Stimulated activated naive CD8-positive, alpha-beta T cell treated with anti-CD3 and anti-CD28 coated beads, Interleukin-15, Interleukin-2, amounts not matched to agents 100 ng/mL and 50 ng/mL, for 24 hours (primary cell): ENCODE measurements around the gene GREB1L.
"Not testable (repeated sequence)": the region's sequence is repeated elsewhere in the genome, so short reads cannot be mapped to it uniquely, and the experiment has no call there.

ENCODE experiments used
- H3K27ac Mint-ChIP-seq: one replicate; pipeline ENCODE4 v1.8.0; 2021; ENCODE audit warnings: mild to moderate bottlenecking, mixed read lengths
- H3K27me3 Mint-ChIP-seq: one replicate; pipeline ENCODE4 v1.8.0; 2021; ENCODE audit warnings: mixed read lengths
- H3K36me3 Mint-ChIP-seq: one replicate; pipeline ENCODE4 v1.8.0; 2021; ENCODE audit warnings: low read depth, mixed read lengths
- H3K4me1 Mint-ChIP-seq: one replicate; pipeline ENCODE4 v1.8.0; 2021; ENCODE audit warnings: low read depth, mixed read lengths
- H3K4me3 Mint-ChIP-seq: one replicate; pipeline ENCODE4 v1.8.0; 2021; ENCODE audit warnings: mild to moderate bottlenecking, mixed read lengths
- H3K9me3 Mint-ChIP-seq: one replicate; pipeline ENCODE4 v1.8.0; 2021; ENCODE audit warnings: mixed read lengths

The GREB1L gene

DNA sequence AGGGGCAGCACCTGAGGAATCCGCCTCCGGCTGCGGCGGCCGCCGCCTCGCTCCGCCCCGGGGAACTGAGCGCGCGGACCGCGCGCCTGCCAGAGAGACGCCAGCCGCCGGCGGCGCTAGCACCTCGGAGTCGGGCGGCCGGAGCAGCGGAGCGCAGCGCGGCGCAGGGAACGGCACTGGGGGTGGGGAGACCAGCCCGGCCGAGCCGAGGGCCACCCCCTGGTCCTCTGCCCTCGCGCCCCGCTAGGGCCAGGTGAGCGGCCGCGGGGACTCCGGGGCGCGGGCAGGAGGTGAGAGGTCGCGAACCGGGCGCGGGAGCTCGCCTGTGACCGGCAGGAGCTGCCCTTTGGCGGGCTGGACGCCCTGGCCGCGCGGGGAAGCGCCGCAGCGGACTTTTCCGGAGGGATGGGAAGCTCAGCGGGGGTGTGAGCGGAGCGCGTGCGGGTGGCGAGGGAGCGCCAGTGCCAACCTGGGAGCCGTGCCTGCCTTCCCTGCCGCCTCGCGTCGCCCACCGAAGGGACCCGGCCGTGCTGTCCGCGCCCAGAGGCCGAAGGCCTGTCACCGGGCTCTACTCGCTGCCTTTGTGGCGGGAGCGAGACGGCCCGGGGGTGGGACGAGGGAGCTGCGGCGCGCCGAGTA, at the start of gene GREB1L:
TSS of gene GREB1L (plus strand) at position 92 of the 639 bp plus-strand sequence. CDS start 141,287 bp downstream, outside the sequence.
- Mint-ChIP-seq H3K36me3 (no peaks in the 10 kb centered on the region), H3K4me1 (peaks cover 7% of the 10 kb centered on the region), H3K9me3 (no peaks in the 10 kb centered on the region), H3K4me3 (peak within 1 kb of the TSS; percentile 10), H3K27ac (no peak within 1 kb of the TSS), H3K27me3 (peaks cover 72% of the 10 kb centered on the region)

DNA sequence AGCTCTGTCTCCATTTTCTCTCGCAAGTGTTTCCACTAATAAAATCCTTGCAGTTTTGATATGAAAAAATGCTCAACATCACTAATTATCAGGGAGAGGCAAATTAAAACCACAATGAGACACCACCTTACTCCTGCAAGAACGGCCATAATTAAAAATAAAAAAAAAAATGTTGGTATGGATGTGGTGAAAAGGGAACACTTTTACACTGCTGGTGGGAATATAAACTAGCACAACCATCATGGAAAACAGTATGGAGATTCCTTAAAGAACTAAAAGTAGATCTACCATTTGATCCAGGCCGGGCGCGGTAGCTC, 49.8 kb upstream of the GREB1L start:
- no peak overlapping the region for H3K4me3 Mint-ChIP-seq
- no peak overlapping the region for H3K27ac Mint-ChIP-seq
- peaks cover 26% of the 10 kb centered on the region for H3K27me3 Mint-ChIP-seq
- no peaks in the 10 kb centered on the region for H3K4me1 Mint-ChIP-seq
- H3K36me3 Mint-ChIP-seq = no peaks in the 10 kb centered on the region
- no peaks in the 10 kb centered on the region for H3K9me3 Mint-ChIP-seq

DNA sequence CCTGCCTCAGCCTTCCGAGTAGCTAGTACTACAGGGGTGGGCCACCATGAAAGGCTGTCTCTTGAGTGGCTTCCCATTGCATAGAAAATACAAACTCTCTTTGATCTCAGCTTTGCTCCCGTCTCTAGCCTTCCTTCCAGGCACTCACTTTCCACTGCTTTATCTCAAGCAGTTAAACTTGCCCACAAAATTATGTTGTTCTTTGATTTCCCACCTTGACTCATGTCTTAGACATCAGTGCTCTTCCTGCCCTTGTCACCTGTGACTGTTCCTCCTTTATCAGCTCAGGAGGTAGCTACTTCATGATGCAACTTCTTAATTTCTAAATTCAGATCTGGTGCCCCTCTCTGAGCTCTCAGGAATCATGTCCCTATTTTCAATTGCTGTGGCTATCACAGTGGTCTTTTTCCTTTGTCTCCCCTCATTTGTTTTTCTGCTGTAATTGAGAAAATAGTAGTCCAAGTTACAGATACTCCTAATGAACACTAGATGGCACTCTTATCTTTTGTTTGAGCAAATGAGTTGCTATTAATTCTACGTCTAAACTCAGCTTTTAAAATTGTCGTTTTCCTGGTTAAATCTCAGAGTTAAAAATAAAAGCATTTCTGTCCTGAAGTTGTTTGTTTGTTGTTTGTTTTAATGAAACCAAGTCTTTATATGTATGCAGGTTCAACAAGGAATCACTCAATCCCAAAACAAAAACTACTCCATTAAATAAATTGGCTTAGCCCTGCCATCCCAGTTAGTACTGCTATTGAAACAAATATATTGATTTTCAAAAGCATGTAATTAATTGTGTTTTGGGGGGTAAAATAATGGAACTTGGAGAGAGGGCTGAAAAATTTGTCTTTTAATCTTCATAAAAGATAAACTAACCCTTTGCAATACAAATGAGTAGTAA, 46.9 kb upstream of the GREB1L start:
- Mint-ChIP-seq H3K4me3 (no peak overlapping the region), H3K4me1 (no peaks in the 10 kb centered on the region), H3K9me3 (no peaks in the 10 kb centered on the region), H3K36me3 (no peaks in the 10 kb centered on the region), H3K27me3 (peaks cover 29% of the 10 kb centered on the region), H3K27ac (no peak overlapping the region)

DNA sequence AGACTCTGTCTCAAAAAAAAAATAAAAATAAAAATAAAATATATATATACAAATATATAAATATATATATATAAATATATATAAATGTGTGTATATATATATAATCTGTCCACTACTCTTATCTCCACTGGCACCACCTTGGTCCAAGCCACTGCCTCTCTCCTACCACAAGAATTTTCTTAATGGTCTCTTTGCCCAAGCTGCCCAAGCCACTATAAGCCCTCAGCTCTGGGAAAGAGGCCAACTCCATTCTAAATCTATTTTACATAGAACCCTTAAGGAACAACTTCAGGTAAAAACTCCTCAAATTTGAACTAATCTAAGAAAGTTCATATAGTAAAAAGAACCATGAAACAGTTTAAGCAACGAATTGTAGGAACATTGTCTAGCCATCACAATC, 45.6 kb upstream of the GREB1L start:
- Mint-ChIP-seq H3K4me3 (no peak overlapping the region), H3K27ac (no peak overlapping the region), H3K9me3 (no peaks in the 10 kb centered on the region), H3K36me3 (no peaks in the 10 kb centered on the region), H3K27me3 (peaks cover 26% of the 10 kb centered on the region), H3K4me1 (no peaks in the 10 kb centered on the region)

DNA sequence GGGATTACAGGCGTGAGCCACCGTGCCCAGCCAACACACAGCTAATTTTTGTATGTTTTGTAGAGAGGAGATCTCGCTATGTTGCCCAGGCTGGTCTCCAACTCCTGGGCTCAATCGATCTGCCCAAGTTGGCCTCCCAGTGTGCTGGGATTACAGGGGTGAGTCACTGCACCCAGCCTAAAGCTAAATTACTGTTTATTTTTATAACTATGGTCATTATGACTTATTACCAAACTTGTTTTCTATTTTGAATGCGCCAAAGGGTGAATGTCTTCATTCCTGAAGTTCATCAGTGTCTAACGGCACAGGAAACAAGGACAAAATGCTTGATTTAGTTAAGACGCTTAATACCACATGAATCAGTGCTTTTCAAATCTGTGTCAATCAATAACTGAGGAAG, 38.9 kb upstream of the GREB1L start:
- no peak overlapping the region for H3K27ac Mint-ChIP-seq
- H3K36me3 Mint-ChIP-seq = no peaks in the 10 kb centered on the region
- H3K9me3 Mint-ChIP-seq = no peaks in the 10 kb centered on the region
- peaks cover 11% of the 10 kb centered on the region for H3K27me3 Mint-ChIP-seq
- H3K4me3 Mint-ChIP-seq = no peak overlapping the region
- no peaks in the 10 kb centered on the region for H3K4me1 Mint-ChIP-seq

DNA sequence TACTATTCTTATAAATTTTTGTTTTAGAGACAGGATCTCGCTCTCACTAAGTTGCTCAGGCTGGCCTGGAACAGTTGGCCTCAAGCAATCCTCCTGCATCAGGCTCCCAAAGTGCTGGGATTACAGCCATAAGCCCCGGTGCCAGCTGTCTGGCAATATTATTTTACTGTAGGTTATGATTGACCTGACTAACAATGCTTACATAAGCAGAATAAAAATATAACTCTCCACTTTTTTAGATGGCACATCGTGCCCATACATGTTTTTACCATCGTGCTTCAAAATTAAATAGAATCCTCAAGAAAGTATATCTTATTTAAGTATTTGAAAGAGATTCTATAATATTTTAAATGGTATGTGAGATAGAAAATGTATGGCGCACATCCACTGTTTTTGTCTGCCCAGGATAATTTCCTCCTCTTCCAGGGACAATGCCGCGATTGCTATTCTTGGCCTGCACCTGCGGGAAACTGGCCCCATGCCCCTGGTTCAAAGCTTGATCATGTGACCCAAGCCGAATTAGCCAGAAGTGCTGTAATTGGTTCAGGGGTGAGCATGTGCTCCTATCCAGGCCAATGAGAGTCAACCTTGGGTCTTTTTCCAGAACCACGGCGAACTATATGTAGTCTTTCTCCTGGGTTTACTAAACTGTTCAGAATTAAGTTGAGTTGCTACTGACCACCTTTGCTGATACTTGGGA, 38.3 kb upstream of the GREB1L start:
- no peaks in the 10 kb centered on the region for H3K36me3 Mint-ChIP-seq
- H3K27ac Mint-ChIP-seq = no peak overlapping the region

DNA sequence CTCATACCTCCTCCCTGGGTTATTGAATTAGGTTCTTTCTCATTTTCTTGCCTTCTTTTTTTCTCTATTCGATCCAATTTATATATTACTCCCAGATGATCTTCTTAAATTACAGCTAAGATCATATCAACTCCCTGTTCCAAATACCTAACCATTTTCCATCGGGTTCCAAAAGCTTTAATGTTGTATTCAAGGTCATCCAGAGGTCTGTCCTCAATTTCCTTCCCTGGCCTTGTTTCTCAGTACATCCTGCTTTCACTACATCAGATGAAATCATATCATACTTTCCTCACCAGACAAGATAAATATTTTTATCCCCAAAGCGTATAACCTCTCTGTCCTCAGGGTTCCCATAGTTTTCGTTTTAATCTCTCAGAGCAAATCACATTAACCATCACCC, 36.3 kb upstream of the GREB1L start:
- no peaks in the 10 kb centered on the region for H3K9me3 Mint-ChIP-seq

More for the DNA sequence above, 38.3 kb upstream of the GREB1L start:
- Mint-ChIP-seq H3K4me1 (no peaks in the 10 kb centered on the region), H3K27me3 (peaks cover 11% of the 10 kb centered on the region), H3K9me3 (no peaks in the 10 kb centered on the region), H3K4me3 (no peak overlapping the region)

DNA sequence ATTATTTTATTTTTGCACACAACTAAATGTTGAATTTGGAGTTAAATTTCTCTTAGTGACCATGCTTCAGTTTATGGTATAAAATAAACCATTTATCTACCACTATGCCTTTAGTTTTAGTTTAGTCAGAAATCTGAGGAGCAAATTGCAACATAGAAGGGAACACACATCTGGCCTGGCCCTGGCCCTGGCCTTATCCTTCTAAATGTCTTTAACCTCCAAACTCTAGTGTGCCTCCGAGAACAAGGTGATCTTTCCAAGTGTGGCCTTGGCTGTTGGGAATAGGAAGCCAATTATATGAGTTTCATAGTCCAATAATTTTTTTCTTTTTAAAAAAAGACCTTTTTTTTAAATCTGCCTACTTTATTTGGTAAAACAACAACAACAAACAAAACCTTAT, 31.8 kb upstream of the GREB1L start:
- no peaks in the 10 kb centered on the region for H3K36me3 Mint-ChIP-seq

More for the DNA sequence above, 36.3 kb upstream of the GREB1L start:
- peaks cover 5% of the 10 kb centered on the region for H3K27me3 Mint-ChIP-seq
- no peaks in the 10 kb centered on the region for H3K4me1 Mint-ChIP-seq
- no peak overlapping the region for H3K27ac Mint-ChIP-seq
- H3K36me3 Mint-ChIP-seq = no peaks in the 10 kb centered on the region
- H3K4me3 Mint-ChIP-seq = no peak overlapping the region

DNA sequence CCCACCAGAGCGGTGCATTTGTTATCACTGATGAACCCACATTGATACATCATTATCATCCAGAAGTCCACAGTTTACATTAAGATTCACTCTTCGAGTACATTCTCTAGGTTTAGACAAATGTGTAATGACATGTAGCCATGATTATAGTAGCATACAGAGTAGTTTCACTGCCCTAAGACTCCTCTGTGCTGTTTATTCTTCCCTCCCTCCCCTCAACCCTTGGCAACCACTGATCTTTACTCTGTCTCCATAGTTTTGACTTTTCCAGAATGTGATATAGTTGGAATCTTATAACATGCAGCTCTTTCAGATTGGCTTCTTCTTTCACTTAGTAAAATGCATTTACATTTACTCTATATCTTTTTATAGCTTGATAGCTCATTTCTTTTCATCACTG, 31.2 kb upstream of the GREB1L start:
- peaks cover 3% of the 10 kb centered on the region for H3K27me3 Mint-ChIP-seq

More for the DNA sequence above, 31.8 kb upstream of the GREB1L start:
- H3K9me3 Mint-ChIP-seq = no peaks in the 10 kb centered on the region
- no peak overlapping the region for H3K27ac Mint-ChIP-seq
- no peaks in the 10 kb centered on the region for H3K4me1 Mint-ChIP-seq
- H3K27me3 Mint-ChIP-seq = peaks cover 3% of the 10 kb centered on the region
- no peak overlapping the region for H3K4me3 Mint-ChIP-seq

DNA sequence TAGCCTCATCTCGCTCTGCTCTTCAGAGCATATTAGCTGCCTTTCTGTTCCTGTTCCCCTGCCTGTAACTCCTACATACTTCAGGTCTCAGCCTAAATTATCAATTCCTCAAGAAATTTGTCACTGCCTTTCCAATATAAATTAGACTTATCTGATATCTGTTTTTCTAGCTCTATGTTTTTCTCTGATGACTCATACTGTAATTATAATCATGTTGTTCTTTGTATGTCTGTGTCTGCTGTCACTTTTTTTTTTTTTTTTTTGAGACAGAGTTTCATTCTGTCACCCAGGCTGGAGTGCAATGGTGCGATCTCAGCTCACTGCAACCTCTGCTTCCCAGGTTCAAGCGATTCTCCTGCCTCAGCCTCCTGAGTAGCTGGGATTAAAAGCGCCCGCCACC, 27.6 kb upstream of the GREB1L start:
- H3K36me3 Mint-ChIP-seq, H3K4me3 Mint-ChIP-seq, H3K27ac Mint-ChIP-seq, H3K27me3 Mint-ChIP-seq, H3K9me3 Mint-ChIP-seq, H3K4me1 Mint-ChIP-seq: not testable (repeated sequence)

More for the DNA sequence above, 31.2 kb upstream of the GREB1L start:
- H3K4me1 Mint-ChIP-seq = no peaks in the 10 kb centered on the region
- H3K36me3 Mint-ChIP-seq = no peaks in the 10 kb centered on the region
- H3K9me3 Mint-ChIP-seq = no peaks in the 10 kb centered on the region
- no peak overlapping the region for H3K4me3 Mint-ChIP-seq
- H3K27ac Mint-ChIP-seq = no peak overlapping the region

DNA sequence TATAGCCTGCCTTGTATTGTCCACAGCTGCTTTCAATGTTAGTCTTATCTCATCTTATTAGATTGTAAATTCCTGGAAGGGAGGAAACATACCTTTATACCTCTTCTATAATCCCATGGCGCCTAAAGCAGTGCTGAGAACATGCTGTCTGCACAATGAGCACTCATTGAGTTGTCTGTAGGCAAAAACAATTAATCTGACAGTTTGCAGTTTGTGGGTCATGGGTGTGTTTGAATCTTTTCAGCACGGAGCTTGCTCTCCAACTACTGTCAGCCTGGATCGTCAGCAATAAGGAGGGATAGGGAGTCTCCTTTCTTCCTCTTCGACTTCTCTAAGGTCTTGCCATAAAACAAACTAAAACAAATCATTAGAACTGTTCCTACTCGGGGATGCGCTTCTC, 26.5 kb upstream of the GREB1L start:
- no peak overlapping the region for H3K4me3 Mint-ChIP-seq
- no peaks in the 10 kb centered on the region for H3K4me1 Mint-ChIP-seq
- H3K9me3 Mint-ChIP-seq = no peaks in the 10 kb centered on the region
- H3K27me3 Mint-ChIP-seq = peaks cover 3% of the 10 kb centered on the region
- no peaks in the 10 kb centered on the region for H3K36me3 Mint-ChIP-seq
- no peak overlapping the region for H3K27ac Mint-ChIP-seq

DNA sequence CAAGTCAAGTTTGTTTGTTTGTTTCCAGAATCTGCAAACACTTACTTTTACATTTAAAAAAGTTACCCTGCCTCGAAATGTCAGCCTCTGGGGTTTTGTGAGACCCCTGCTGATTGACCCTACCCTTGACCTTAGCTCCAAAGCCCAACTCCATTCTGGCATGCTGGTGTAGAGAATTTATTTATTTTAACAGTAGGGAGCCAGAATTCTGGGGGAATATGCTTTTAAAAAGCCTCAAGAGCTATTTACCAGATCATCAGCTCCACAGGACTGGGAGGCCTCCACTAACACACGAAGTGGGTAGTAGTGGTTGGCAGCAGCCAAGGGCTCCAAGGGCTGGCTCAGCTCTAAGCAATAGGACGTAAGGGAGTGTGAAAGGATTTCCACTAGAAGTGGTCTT, 23.2 kb upstream of the GREB1L start:
- H3K36me3 Mint-ChIP-seq = no peaks in the 10 kb centered on the region
- H3K4me1 Mint-ChIP-seq = no peaks in the 10 kb centered on the region
- peaks cover 3% of the 10 kb centered on the region for H3K27me3 Mint-ChIP-seq
- no peaks in the 10 kb centered on the region for H3K9me3 Mint-ChIP-seq
- H3K4me3 Mint-ChIP-seq = no peak overlapping the region
- H3K27ac Mint-ChIP-seq = no peak overlapping the region

DNA sequence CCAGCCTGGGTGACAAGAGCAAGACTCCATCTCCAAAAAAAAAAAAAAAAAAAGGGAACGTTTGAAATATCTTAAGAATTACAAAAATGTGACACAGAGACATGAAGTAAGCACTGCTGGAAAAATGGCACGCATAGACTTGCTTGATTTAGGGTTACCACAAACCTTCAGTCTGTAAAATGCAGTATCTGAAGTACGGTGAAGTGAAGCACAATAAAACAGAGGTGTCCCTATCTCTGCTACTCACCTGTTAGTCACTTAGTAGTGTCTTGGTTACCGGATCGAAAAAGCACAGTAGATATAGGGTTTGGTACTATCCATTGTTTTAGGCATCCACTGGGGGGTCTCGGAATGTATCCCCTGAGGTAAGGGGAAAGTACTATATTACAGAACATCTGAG, 11.6 kb upstream of the GREB1L start:
- no peaks in the 10 kb centered on the region for H3K9me3 Mint-ChIP-seq
- H3K4me3 Mint-ChIP-seq = no peak overlapping the region
- H3K36me3 Mint-ChIP-seq = no peaks in the 10 kb centered on the region
- H3K4me1 Mint-ChIP-seq = no peaks in the 10 kb centered on the region
- no peak overlapping the region for H3K27ac Mint-ChIP-seq
- H3K27me3 Mint-ChIP-seq = no peaks in the 10 kb centered on the region

DNA sequence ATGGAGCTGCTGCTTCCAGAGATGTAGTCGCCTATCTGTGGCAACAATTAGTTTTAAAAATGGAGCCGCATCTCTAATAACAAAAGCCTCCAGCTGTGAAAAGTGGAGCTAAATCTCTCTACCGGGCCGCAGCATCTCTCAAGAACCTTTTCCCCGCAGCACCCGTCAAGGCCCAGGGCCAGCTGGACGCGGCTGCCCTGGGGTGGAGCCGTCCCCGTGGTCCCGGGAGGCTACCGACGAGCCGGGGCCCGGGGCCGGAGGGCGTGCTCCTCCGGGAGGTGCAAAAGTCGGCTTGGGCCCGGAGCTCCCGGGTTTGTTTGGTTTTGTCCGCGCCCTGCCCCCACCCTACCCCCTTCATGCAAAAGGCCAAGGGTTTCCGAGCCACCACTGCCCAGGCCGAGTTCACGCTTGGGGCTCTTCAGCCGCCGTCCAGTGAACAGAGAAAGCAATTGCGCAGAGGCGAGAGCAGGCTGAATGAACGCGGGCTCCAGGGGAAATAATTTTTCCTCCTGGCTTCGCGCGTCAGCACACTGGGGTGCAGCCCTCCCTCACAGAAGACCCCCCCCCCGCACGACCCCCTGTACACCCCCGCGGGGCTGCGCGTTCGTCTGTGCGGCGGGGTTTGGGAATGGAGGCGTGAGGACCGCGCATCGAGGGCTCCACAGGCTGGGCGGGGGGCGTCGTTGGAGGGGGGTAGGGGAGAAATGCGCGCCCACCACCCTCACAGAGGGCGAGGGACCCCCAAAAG, 557 bp upstream of the GREB1L start:
- H3K4me1 Mint-ChIP-seq = peaks cover 7% of the 10 kb centered on the region
- H3K27me3 Mint-ChIP-seq = peaks cover 68% of the 10 kb centered on the region
- no peaks in the 10 kb centered on the region for H3K9me3 Mint-ChIP-seq
- no peak overlapping the region for H3K4me3 Mint-ChIP-seq
- H3K27ac Mint-ChIP-seq = no peak overlapping the region
- H3K36me3 Mint-ChIP-seq = no peaks in the 10 kb centered on the region
